BJ (cell line): ENCODE data around the gene PTPRR. TPM values are rescaled to one million over a fixed set of nuclear protein-coding genes. Genes with fewer than 3 reads are reported as not detected.

ENCODE experiments used
- CTCF ChIA-PET: fragments of 350-600 bp; formaldehyde crosslinking; extraction: SDS; loops from one replicate; lab custom pipeline; 2021; ENCODE audit warnings: antibody characterized with exemption, inconsistent platforms; lab: Yijun Ruan, JAX
- POLR2A ChIA-PET: fragments of 300-600 bp; sonication (Branson Sonifier 250); formaldehyde crosslinking; extraction: SDS; loops from one replicate; lab custom pipeline; 2021; ENCODE audit warnings: antibody characterized with exemption; lab: Charles Lee
- DNase-seq: peaks from one replicate; pipeline ENCODE4 v3.0.0-alpha.2; 2011; ENCODE audit warnings: low read depth
- H3K27me3 ChIP-seq: 2 replicates; pipeline ENCODE4 v1.6.0; 2011; ENCODE audit warnings: low read length; ENCODE audit not compliant: control insufficient read depth, insufficient read depth
- H3K36me3 ChIP-seq: 2 replicates; pipeline ENCODE4 v1.5.1; 2011; ENCODE audit warnings: low read length; ENCODE audit not compliant: control insufficient read depth, insufficient read depth
- H3K4me3 ChIP-seq: 2 replicates; pipeline ENCODE4 v1.5.1; 2011; ENCODE audit warnings: low read depth, mild to moderate bottlenecking, control low read depth, low read length
- CTCF ChIP-seq: IDR thresholded peaks from 2 replicates; pipeline ENCODE4 v1.5.1; 2011; ENCODE audit warnings: low read depth, mild to moderate bottlenecking, control low read depth, inconsistent platforms, low read length, moderate library complexity; ENCODE audit not compliant: insufficient read depth
- polyA plus RNA-seq: library from polyadenylated mRNA; depleted of rRNA; stranded (reverse); fragments of >200 nt; gene quantifications from 2 replicates; pipeline ENCODE4 v1.2.3, GENCODE V29; 2011

PTPRR gene
- polyA plus RNA-seq, 1 experiment: 0.40 TPM

- DNase-seq: no peak
- POLR2A ChIA-PET: no interaction called here
- no peaks in the 10 kb centered on the region for H3K27me3 ChIP-seq
- no peak for TF ChIP-seq CTCF
- no peaks in the 10 kb centered on the region for H3K36me3 ChIP-seq
- H3K4me3 ChIP-seq: no peak overlapping the region
- CTCF ChIA-PET: no interaction called here
Observed at GRCh38 chr12:70919176-70919575, 1.4 kb downstream of the PTPRR start.

GRCh38 chr12:70918321-70918720, 2.2 kb downstream of the PTPRR start:
- ChIA-PET POLR2A (no interaction called here), CTCF (no interaction called here)
- no peaks in the 10 kb centered on the region for H3K36me3 ChIP-seq
- no peak for DNase-seq
- no peak overlapping the region for H3K4me3 ChIP-seq
- no peak for TF ChIP-seq CTCF
- H3K27me3 ChIP-seq: no peaks in the 10 kb centered on the region

GRCh38 chr12:70910666-70911065, 9.9 kb downstream of the PTPRR start:
- H3K36me3 ChIP-seq: no peaks in the 10 kb centered on the region
- TF ChIP-seq CTCF: no peak
- no peak for DNase-seq
- ChIA-PET CTCF (no interaction called here), POLR2A (no interaction called here)
- no peak overlapping the region for H3K4me3 ChIP-seq
- H3K27me3 ChIP-seq: no peaks in the 10 kb centered on the region

GRCh38 chr12:70908978-70909377, 11.6 kb downstream of the PTPRR start:
- TF ChIP-seq CTCF: no peak
- H3K4me3 ChIP-seq: no peak overlapping the region
- POLR2A ChIA-PET: no interaction called here
- CTCF ChIA-PET: no interaction called here
- no peak for DNase-seq
- H3K36me3 ChIP-seq: no peaks in the 10 kb centered on the region
- H3K27me3 ChIP-seq: no peaks in the 10 kb centered on the region

GRCh38 chr12:70907412-70907811, 13.1 kb downstream of the PTPRR start:
- no peak for TF ChIP-seq CTCF
- Histone ChIP-seq H3K4me3 (no peak overlapping the region), H3K36me3 (no peaks in the 10 kb centered on the region), H3K27me3 (no peaks in the 10 kb centered on the region)
- CTCF ChIA-PET: no interaction called here
- DNase-seq: no peak
- POLR2A ChIA-PET: no interaction called here
